ENCODE measurements around the gene ENKD1. TPM values are rescaled to one million over a fixed set of nuclear protein-coding genes. Genes with fewer than 3 reads are reported as not detected.

The ENKD1 gene
- total and polyA plus RNA-seq, 2 of the 13 experiments (the other 11 are each of a cell fraction or from before 2014, with no cell fraction given) = 10.8 to 20.8 TPM

- TF ChIP-seq SMAD1 (CRISPR knock-in tag; IDR thresholded peaks at IDR 0.05; ENCODE audit: borderline replicate concordance, low read depth) = peak; percentile 71
- peak; percentile 43; the same call in 1 of the 2 replicates for TF ChIP-seq TMF1 (CRISPR knock-in tag; IDR thresholded peaks at IDR 0.05; ENCODE audit: low read depth)
- peak; percentile 71; the same call in 1 of the 2 replicates for TF ChIP-seq ZFP91 (CRISPR knock-in tag; IDR thresholded peaks at IDR 0.05; ENCODE audit: borderline replicate concordance)
- peak in 1 of 2 experiments; percentile 1; a peak in 1 of 4 replicates for TF ChIP-seq REST (IDR thresholded peaks at IDR 0.05; ENCODE audit: borderline replicate concordance in 1 of 2, low read depth in 1 of 2, low read length in 2 of 2)
- no peak for TF ChIP-seq ZNF564 (CRISPR knock-in tag; IDR thresholded peaks at IDR 0.05)
- no peak for TF ChIP-seq ATF3 (CRISPR knock-in tag; IDR thresholded peaks at IDR 0.05)
- TF ChIP-seq ZFYVE20 (CRISPR knock-in tag; IDR thresholded peaks at IDR 0.05; ENCODE audit: borderline replicate concordance, low read depth) = no peak
- peak; percentile 12; the same call in 1 of the 2 replicates for TF ChIP-seq ZNF275 (CRISPR knock-in tag; IDR thresholded peaks at IDR 0.05; ENCODE audit: borderline replicate concordance)
- TF ChIP-seq ZNF616 (CRISPR knock-in tag; IDR thresholded peaks at IDR 0.05; ENCODE audit: low read depth) = peak; percentile 86
- TF ChIP-seq ATF5 (CRISPR knock-in tag; IDR thresholded peaks at IDR 0.05; ENCODE audit: low read depth) = 0 out of 2 replicates have a peak, but pooled peaks have one; percentile 60
- TF ChIP-seq HNRNPL (IDR thresholded peaks at IDR 0.05; ENCODE audit: low read depth, low read length) = peak; percentile 73; the same call in 1 of the 2 replicates
- TF ChIP-seq ZNF441 (CRISPR knock-in tag; IDR thresholded peaks at IDR 0.05; ENCODE audit: borderline replicate concordance) = peak; percentile 73; the same call in 1 of the 2 replicates
- TF ChIP-seq TFAP4 (IDR thresholded peaks at IDR 0.05; ENCODE audit: borderline replicate concordance, low read depth) = peak; percentile 14; the same call in 1 of the 2 replicates
- TF ChIP-seq CBX5 (CRISPR knock-in tag; IDR thresholded peaks at IDR 0.05; ENCODE audit: borderline replicate concordance) = peak; percentile 30; the same call in 1 of the 2 replicates
- peak; percentile 72; the same call in 1 of the 2 replicates for TF ChIP-seq MTA1 (CRISPR knock-in tag; IDR thresholded peaks at IDR 0.05; ENCODE audit: borderline replicate concordance)
- TF ChIP-seq ZMAT3 (CRISPR knock-in tag; conservative IDR thresholded peaks at IDR 0.05) = peak; percentile 51; the same call in 1 of the 2 replicates
- TF ChIP-seq DNMT3B (CRISPR knock-in tag; conservative IDR thresholded peaks at IDR 0.05) = peak; percentile 66; the same call in 1 of the 2 replicates
- no peak for TF ChIP-seq ZNF549 (CRISPR knock-in tag; IDR thresholded peaks at IDR 0.05)
Observed at GRCh38 chr16:67659675-67660563, 6.6 kb downstream of the ENKD1 start, which contains the start of gene ACD (continued).

All from HepG2 (cell line).